NCI-H446 (cell line): Measurements from ENCODE around the gene JADE1.

ENCODE experiments used
- DNase-seq, 2 experiments: peaks; one replicate each; lab custom pipeline; 2025; lab: John Stamatoyannopoulos, UW

Gene JADE1

DNA sequence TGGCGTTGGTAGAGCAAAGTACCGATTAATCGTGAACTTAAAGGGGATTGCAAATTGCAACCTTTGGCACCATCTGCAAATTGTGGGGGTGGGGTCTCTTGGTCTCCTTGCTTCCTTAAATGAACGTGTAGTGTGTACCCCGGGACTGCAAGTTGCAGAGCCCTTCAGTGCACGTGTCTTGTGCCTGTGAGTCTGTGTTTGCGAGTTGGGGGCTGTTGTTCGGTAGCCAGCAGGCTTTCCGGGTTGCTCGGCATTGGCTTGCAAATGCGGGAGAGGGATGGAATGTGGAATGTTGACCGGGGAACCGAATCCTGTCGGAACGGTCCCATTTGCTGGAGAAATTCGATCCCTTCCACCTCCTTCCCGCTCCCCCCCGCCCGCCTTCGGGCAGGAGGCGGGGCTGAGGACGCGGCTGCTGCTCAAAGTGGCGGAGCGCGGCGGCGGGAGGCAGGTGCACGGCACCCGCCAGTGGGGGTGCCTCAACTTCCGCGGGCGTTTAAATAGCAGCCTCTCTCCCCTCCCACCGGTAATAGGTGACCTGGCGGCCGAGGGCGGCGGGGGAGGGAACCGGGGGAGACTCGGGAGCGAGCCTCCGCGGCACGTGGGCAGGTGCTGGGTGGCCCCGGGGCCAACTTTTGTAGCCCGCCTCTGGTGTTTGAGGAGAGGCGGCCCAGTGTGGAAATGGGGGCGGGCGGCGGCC, 1.5 kb downstream of the JADE1 start:
- peak; percentile 77 to 87 for DNase-seq

DNA sequence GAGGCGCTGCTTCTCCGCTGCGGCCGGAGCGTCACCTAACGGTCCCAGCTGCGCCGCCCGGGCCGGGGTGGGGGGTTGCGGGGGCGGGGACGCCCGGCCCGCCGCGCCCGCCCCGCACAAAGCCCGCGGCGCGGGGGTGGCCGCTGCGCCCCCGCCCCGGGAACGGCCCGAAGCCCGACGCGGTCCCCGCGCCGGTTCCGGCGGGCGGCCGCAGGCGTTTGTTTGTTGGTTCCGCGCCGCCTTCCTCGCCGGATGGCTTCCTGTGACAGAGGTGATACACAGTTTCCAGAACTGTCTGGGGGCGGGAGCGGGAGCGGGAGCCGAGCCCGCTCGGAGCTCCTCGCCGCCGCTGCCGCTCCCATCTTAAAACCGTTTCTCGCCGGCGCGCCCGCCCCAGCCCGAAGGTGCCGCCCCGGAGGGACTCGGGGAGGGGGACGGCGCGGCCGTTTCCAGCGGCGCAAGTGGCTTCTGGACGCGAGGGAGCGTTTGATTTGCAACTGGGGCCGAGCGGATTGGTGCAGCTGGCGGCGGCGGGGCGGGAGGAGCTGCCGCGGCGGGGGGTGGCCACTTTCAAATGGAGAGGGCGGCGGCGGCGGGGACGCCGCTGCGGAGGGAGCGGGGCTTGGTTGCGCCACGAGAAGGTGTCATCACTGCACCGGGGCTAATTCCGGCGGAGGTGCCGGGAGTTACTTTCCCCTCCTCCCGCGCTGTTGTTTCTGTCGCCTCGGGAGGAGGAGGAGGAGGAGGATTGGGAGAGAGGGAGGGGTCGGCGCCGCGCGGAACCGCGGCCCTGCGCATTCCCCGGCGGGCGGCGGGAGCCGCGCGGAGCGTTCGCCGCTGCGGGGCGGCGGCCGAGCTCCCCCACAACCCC, 2.3 kb downstream of the JADE1 start:
- DNase-seq = peak; percentile 72 to 89

DNA sequence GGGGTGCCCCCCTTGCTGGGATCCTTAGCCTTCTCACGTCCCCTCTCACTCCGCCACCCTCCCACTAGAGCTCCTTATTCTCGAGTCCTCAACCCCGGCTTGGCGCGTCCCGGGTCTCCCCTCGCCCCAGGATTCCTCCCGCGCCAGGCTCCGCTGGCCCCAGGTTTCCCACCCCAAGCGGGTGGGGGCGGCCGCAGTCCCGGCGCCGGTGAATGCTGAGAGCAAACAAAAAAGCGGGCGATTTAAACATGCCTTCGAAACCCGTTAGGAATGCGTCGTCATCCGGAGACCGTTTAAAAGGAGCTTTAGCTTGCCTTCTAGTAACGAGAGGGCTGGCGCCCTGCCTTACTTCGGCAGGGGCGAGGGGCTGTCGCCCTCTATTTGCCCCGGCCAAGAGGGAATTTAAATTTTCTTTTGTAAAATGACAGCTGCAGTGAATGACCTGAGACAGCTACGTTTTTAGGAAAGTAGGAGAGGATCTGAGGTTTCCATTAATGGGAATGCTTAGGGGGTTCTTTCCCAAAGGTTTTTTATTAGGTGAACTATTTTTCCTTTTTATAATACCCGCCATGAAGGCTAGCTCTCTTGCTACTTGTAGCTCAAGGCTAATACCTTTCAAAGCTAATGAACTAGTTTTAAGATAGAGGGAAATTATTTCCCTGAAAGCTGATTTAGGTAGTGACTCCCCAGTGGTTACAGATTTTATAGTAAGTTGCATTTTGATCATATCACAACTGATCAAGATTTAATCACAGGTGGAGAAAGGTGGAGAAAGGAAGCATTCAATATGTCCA, 3.1 kb downstream of the JADE1 start:
- DNase-seq = peak; percentile 31 to 50

DNA sequence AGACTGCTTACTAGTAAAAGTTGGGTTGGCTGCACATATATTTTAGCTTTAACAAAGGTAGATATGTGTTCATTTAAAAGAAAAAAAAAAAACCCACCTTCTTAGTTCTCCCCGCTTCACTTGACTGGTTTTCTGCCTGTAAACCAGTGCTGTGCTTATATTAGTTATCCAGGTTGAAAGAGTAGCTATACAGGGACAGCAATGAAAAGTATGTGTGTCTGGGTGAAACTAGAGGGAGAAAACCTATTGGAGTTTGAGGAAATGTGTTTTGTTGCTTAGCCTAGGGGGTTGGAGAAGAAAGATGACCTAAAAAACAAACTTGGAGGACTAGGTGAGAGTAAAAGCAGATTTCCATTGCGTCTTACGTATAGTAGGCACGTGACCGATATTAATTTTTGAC, 4.5 kb downstream of the JADE1 start:
- DNase-seq = no peak

DNA sequence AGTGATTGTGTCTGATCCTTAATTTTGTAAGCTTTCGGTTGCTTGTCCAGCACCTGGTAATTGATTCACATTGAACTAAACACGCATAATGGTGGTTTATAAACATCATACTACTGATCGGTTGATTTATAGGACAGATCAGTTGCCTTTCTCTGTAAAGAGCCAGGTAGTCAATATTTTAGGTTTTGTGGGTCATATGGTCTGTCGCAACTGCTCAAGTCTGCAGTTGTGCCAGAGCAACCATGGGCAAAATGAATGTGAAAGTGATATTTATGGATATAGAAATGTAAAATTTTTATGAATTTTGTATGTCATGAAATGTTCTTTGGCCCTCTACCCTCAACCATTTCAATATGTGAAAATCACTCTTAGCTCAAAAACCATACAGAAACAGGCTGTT, 8.9 kb downstream of the JADE1 start:
- no peak for DNase-seq

DNA sequence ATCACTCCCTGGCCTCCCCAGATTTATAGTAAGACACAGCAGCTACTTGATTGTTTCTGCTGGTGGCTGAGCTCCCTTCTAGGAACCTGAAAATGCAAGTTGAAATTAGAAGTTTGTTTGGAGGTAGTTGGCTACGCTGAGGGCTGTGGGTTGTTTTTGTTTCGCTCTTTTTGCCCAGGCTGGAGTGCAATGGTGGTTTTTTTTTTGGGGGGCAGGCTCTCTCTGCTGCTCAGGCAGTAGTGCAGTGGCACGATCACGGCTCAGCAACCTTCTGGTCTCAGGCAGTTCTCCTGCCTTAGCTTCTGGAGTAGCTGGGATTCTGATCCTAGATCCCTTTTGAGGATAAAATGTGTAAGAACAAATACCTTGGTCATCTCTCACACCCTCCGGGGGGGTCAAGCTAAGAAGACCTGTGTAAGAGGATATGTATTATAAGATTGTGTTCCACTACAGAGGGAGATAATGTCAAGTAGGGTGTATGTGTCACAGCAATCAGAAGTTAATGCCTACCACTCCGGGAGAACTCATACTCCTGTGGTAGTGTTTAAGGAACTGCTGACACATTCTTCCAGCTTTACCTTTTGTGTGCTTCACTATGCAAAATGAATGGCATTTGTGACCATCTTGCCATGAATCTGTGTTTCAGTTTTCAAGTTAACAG, 9.7 kb downstream of the JADE1 start:
- no peak for DNase-seq

DNA sequence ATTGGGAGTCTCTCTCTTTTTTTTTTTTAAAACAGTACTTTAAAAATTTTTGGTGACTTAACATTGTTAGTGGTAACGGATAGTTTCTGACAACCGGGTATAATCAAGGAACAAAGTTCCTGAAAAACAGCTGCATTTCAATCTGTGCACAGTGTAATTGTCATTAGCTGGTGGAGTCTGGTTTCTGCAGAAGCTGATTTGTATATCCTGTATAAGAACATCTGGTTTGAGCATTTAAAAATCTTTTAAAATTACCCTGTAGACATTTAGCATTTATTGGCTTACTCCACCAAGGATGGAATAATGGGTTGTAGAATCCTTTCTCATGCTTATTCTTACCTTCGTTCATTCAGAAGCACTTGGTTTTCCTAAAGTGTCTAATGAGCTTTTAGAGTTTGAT, 11.2 kb downstream of the JADE1 start:
- no peak for DNase-seq

DNA sequence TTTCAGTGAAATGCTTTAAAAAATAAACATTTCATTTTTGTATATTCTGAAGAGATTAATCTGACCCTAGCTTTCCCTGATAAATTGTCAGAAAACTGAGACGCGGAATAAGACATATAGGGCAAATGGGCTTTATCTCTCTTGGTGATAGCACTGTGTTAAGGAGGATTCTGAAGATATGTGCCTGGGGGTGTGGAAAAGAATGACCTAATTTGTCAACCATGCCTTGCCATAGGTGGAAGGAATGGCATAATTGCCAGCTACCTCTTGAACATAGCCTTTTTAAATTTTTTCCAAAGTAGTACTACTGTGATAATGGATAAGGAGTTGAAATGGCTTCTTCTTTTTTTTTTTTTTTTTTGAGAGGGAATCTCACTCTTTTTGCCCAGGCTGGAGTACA, 11.7 kb downstream of the JADE1 start:
- DNase-seq = no peak

DNA sequence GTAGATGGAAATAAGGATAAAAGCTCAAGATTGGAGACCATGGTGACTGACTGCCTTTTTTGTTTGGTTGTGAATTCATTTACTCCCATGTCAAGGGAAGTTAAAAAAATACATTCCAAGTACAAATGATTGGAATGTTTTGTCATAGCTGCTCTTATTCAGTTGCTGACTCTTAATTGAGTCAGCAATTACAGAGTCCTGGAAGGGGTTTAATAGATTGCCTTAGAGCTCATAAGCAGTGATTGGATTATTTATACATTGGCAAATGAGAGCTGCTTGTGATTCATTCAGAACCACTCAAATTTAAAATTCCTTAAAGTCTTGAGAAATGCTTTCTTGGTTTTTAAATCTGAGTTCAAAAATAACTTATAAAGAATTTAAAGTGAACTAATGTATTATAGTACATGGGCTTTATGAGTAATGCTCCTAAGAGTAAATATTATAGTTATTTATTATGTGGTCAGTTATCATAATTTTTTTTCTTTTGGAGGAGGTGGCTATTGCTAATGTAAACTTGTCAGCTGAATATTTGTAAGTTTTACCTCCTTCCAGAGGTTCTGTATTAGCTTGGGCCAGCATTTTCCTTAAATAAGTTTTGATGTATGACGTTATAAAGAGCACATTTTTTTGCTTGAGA, 13.6 kb downstream of the JADE1 start:
- DNase-seq = no peak

DNA sequence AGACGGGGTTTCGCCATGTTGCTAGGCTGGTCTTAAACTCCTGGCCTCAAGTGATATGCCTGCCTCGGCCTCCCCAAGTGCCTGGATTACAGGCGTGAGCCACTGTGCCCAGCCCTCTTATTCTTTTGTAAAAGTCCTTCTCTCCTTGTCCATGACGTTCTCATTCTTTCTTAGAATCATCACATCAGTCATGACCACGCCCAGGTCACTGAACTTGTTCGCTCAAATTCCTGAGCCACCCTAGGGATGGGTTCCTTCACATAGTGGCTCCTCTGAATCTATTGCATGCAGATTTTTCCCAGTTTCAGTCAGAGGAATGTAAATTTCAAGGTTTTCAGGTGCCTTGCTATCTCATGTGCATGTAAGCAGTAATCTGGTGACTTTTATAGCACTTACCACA, 15.7 kb downstream of the JADE1 start:
- DNase-seq = no peak

DNA sequence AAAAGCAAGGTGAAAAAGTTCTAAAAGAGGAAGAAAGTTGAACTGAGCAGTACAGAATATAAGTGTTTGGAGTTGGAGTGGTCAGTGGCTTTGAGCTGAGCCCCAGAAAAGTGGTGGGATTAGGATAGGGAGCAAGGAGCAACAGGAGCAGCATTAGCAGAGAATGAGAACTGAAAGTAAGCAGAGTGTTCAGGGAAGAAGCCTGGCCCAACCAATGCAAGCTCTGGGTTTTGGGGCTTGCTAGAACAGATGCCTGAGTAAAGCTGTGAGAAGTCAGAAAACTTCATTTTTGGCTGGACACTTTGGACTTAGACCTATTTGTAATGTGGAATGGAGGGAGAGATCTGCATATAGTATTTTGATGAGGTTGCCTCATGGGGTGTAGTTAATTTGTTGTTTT, 17.8 kb downstream of the JADE1 start:
- DNase-seq = no peak

DNA sequence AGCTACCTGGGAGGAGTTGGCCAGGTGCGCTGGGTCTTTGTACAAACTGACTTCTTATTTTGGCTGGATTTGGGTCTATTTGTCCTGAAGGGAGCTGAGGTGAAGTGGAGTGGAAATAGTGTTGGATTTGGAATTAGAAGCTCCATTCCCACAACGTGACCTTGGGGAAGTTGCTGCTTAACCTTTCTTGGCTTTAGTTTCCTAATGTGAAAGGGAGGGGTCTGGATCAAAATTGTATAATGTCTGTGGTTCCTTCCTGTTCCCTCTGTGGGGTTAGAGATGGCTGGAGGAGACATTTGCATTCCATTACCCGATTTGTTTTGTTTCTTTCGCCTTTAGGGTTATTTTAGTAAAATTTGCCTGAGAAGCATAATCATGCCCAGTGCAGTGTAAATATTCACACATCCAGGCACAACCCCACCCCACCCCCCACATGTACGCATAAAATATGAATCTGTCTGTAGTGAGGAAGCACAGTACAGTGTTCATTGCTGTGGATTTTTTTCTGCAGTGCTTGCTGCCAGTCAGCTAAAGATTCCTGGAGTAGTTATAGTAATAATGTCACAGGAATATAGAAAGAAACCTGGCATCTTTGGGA, 21.5 kb downstream of the JADE1 start:
- no peak for DNase-seq

DNA sequence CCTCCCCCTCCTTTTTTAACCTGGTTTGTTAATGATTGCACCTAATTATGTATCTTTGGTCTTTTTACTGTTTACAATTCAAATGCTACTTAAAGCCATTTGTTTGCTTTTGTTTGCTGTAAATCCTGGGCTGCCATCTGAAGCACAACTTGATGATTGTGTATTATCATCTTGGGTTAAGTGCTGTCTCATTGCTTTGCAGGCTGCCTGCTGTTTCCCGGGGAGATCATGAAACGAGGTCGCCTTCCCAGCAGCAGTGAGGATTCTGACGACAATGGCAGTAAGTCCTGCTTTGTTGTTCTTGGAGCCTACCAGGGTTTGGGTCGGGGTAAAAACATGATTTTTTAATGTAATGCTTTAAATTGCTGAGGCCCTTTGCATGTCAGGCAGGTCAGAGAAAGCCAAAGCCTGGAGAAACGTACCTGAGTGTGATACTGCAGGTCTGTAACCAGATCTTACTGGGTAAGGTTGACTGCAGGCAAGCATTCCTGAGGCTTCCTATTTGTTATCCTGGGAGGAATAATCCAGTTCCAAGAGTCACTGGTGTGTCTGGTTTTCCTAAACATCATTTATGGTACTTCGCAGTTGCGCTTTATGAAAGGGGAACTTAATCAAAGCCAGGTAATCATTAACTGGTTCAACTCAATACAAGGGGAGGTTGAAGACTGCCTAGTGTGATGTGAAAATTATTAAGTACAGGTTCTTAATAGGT, 22.2 kb downstream of the JADE1 start:
- no peak for DNase-seq

DNA sequence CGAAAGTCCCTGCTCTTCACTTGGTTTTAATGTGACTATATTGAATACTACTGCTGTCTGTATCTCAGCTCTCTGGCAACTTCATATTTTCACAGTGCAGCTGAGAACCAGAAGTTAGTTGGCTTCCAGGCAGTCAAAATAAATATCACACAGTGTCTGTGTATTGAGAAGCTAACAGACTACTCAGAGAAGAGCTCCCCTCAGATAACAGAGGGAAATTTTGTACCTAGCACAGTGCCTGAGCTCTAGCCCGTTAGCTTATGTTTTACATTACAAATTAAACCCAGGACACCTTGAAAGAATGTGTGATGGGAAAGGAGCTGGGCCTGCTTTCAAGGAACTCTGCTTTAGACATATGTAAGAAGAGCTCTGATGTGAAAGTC, 22.7 kb downstream of the JADE1 start:
- DNase-seq = no peak

DNA sequence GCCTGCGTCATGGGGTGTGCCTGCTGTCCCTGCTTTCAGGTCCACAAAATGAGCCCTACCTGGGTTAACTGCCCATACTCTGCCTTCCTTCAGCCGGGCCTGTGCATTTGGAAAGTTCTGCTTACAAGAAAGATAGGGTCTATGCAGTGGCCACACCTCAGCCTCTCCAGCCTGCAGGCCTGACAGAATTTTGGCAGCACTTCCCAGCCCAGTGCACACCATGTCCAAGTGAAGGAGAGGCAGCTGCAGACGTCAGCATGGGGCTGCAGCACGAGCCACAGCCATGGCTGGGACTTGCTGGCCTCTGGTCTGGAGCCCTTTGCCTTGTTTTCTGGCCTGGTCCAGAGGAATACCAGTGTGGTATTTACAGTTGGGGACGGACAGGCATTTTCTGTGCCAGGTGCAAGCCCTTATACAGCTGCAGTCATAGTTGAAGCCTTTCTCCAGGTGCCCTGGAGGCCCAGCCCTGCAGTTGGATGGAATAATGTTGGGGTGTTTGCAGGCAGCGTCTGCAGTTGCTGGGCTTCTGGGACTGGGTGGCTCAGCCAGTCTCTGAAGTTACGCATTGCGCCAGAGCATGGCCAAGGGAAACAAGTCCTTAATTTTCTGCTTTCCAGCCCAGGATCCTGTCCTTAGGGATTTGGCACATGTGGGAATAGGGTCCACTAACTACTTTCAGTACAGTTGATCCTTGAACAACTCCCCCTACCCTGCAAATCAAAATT, 26.2 kb downstream of the JADE1 start:
- DNase-seq = no peak

DNA sequence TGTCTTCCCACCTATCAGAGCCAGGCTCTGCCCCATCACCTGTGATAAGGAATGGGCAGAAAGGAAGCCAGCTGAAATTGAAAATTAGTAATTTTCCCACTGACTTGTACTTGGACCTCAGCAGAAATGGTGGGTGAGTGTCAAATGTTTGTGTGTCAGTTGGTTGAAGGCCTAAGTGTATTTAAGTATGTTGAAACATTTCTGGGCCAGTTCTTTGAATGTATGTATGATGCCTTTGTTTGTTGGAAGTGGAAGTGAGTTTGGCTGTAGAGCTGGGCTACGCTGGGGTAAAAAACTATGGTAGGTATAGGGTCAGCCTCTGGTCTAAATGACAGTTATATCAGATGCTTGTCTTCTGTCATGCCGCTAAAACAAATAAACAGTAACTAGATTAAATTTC, 27.7 kb downstream of the JADE1 start:
- no peak for DNase-seq

DNA sequence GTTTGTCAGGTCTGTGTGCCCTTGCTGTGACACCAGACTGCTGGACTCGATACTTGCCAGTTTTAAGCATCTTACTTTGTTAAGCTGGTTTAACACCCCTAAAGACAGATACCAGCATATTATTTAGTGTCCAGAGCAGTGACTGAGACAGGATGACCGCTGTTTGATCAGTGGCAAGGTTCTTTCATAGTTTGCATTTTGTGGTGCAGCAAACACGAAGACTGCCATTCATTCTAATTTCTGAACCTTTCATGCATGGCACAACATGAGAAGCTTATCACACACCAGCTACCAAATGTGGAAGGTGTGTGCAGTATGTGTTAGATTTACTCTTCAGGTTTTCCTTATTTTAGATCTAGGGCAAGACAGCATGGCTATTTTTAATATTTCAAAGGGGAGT, 28.2 kb downstream of the JADE1 start:
- DNase-seq = no peak

DNA sequence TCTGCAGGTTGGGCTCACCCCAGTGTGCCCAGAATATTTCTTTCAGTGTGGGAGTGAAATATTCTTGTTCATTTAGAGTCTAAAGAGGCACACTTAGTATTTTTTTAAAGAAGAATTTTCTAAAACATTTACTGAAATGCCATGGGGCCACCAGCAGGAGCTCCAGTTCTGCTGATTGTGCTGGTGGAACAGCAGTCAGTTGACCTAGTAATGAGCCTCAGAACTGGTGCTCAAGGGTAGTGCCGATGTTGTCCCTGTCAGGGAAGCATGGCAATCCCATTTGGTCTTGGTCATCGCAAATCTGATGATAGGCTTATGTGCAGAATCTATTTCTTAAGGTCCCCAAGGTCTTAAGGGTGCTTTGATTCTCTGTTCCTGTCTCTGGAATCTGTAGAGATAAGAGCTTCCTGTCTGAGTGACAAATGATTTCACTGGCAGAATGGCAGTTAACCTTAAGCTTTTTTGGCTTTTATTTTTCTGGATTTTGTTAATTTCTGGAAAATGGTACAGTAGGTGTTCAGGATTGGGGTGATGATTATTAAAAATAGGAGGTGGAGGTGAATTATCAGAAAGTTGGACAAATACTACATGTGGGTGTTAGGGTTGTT, 31.3 kb downstream of the JADE1 start:
- DNase-seq = no peak

DNA sequence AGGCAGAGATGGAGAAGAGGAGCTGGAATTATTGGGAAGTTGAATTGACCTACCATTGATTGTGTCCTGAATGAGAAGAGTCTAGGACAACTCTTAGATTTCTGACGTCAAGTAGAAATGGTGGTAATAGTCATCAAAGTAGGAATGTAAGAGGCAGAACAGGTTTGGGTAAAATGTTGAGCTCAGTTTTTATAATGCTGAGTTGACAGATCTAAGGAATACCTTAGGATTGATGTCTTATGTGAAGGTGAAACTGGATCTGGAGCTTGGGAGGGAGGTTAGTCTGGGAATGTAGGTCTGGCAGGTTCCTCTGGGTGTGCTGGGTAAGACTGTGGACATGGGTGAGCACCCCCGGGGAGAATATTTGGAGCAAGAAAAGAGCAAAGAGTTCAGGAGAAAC, 31.9 kb downstream of the JADE1 start:
- no peak for DNase-seq

DNA sequence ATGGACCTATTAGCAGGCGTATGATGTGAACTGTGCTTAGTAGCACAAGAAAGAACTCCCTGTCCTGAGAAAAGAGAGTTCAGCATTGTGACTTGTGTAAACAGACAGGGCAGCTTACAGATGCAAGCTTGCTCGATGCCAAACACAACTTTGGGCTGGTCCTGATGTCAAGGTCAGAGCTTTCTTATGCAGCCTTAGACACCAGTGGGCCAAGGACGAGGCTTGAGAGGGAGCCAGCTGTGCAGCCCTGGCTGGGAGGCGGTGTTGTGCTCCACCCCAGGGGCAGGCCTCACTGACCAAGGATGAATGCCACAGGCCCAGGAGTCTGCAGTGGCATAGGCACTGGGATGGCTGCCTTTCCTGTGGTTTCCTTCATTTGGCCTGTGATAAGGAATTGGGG, 35.4 kb downstream of the JADE1 start:
- no peak for DNase-seq
